ENCODE measurements around the gene SORCS2.

DNA sequence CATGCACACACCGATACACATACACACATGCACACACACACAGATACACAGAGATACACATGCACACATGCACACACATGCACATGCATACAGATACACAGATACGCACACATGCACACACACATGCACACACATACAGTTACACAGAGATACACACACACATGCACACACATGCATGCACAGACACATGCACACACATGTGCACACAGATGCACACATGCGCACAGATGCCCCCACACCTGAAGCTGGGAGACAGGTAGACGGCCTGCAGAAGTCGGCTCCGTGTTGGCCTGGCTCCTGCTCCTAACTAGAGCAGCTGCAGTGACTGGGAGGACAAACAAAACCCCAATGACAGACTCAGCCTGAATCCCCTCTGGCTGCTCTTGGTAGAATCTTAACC is 195.6 kb downstream of the SORCS2 start:
- TF ChIP-seq, protein P1, sequence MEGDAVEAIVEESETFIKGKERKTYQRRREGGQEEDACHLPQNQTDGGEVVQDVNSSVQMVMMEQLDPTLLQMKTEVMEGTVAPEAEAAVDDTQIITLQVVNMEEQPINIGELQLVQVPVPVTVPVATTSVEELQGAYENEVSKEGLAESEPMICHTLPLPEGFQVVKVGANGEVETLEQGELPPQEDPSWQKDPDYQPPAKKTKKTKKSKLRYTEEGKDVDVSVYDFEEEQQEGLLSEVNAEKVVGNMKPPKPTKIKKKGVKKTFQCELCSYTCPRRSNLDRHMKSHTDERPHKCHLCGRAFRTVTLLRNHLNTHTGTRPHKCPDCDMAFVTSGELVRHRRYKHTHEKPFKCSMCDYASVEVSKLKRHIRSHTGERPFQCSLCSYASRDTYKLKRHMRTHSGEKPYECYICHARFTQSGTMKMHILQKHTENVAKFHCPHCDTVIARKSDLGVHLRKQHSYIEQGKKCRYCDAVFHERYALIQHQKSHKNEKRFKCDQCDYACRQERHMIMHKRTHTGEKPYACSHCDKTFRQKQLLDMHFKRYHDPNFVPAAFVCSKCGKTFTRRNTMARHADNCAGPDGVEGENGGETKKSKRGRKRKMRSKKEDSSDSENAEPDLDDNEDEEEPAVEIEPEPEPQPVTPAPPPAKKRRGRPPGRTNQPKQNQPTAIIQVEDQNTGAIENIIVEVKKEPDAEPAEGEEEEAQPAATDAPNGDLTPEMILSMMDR (IDR thresholded peaks at IDR 0.05; ENCODE audit: borderline replicate concordance, extremely low read depth, low read length, poor library complexity, severe bottlenecking): no peak
- no peak for TF ChIP-seq EZH2 (IDR thresholded peaks at IDR 0.05; ENCODE audit: borderline replicate concordance, low read depth, low read length, severe bottlenecking)
